Esophagus muscularis mucosa (tissue), 4 donors: ENCODE data around the gene TNN.

Experiments used
- EP300 ChIP-seq: sonication (generic); formaldehyde crosslinking; IDR thresholded peaks from one replicate; pipeline ENCODE4 v1.6.1; 2017; ENCODE audit warnings: antibody characterized with exemption
- POLR2A ChIP-seq: fragments of 450-650 bp; IDR thresholded peaks from one replicate; pipeline ENCODE4 v1.6.1; 2017; ENCODE audit warnings: antibody characterized with exemption, moderate library complexity, mild to moderate bottlenecking, low read depth
- POLR2AphosphoS5 ChIP-seq, 2 donors: sonication (generic); formaldehyde crosslinking; IDR thresholded peaks; one replicate each; pipeline ENCODE4 v1.6.1; 2017; ENCODE audit warnings: antibody characterized with exemption in 2 of 2
- TF ChIP-seq, protein P1 (sequence below), 3 experiments: fragments of 200-600 bp in 2 of 3; fragments of 450-650 bp in 1 of 3; sonication (generic) in 2 of 3; IDR thresholded peaks; one replicate each; pipeline ENCODE4 v1.5.1; 2017 to 2019; ENCODE audit warnings: antibody characterized with exemption in 3 of 3, mild to moderate bottlenecking in 2 of 3, moderate library complexity in 1 of 3

DNA sequence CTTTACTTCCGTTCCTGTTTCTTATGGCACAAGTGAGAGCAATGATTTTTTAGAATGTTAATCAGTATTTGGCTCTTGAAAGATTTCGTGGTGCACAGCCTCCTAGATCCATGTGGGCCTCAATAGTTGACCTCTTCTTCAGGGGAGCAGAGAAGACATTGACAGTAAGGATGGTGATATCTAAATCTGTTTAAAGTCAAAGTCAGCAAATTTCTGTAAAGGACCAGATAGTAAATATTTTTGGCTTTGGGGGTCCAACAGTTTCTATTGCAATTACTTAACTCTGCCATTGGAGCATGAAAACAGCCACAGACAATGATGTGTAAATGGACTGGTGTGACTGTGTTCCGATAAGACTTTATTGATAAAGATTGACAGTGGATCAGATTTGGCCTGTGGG lies 27.4 kb downstream of the TNN start:
- TF ChIP-seq, protein P1, sequence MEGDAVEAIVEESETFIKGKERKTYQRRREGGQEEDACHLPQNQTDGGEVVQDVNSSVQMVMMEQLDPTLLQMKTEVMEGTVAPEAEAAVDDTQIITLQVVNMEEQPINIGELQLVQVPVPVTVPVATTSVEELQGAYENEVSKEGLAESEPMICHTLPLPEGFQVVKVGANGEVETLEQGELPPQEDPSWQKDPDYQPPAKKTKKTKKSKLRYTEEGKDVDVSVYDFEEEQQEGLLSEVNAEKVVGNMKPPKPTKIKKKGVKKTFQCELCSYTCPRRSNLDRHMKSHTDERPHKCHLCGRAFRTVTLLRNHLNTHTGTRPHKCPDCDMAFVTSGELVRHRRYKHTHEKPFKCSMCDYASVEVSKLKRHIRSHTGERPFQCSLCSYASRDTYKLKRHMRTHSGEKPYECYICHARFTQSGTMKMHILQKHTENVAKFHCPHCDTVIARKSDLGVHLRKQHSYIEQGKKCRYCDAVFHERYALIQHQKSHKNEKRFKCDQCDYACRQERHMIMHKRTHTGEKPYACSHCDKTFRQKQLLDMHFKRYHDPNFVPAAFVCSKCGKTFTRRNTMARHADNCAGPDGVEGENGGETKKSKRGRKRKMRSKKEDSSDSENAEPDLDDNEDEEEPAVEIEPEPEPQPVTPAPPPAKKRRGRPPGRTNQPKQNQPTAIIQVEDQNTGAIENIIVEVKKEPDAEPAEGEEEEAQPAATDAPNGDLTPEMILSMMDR (IDR thresholded peaks at IDR 0.05), result no peak
- TF ChIP-seq POLR2A (no peak), EP300 (no peak), POLR2AphosphoS5 (IDR thresholded peaks at IDR 0.05) (no peak)
